HS-27A (cell line): ENCODE measurements around the gene SLC25A30.
"Not testable (repeated sequence)": the region's sequence is repeated elsewhere in the genome, so short reads cannot be mapped to it uniquely, and the experiment has no call there.

ENCODE experiments used
- DNase-seq: peaks from one replicate; pipeline ENCODE4 v3.0.0-alpha.2; 2012; ENCODE audit warnings: low read depth, missing footprints

Gene SLC25A30

DNA sequence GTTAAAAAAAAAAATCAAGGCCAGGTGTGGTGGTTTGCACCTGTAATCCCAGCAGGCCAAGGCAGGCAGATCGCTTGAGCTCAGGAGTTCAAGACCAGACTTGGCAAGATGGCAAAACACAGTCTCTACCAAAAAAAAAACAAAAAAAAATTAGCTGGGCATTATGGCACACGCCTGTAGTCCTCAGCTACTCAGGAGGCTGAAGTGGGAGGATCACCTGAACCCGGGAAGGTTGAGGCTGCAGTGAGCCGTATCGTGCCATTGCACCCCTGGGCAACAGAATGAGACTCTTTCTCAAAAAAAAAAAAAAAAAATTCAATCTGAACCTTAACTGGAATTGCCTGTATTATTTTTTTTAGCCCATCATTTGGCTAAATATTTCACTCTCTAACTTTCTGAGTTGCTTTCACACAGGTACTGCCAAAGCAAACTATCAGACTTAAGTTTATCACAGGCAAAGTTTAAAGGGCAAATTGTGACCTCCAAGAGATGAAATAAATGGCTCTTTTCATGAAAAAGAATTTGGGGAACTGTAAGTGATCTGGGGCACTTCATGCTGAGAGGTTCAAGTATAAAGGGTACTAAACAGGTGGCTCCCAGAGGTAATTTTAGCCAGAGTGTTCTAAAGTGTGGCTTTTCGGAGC, 14.7 kb upstream of the SLC25A30 start:
- DNase-seq: no peak

- DNase-seq: not testable (repeated sequence)
Measured at GRCh38 chr13:45426056-45426841, 8.1 kb upstream of the SLC25A30 start.

GRCh38 chr13:45422731-45423292, 4.6 kb upstream of the SLC25A30 start:
- no peak for DNase-seq

- no peak for DNase-seq
Measured at GRCh38 chr13:45419945-45420344, 1.8 kb upstream of the SLC25A30 start.

- not testable (repeated sequence) for DNase-seq
Measured at GRCh38 chr13:45419389-45419788, 1.2 kb upstream of the SLC25A30 start.

- no peak for DNase-seq
Measured at GRCh38 chr13:45416516-45417128, 1.6 kb downstream of the SLC25A30 start.

GRCh38 chr13:45415112-45415511, 3.1 kb downstream of the SLC25A30 start:
- no peak for DNase-seq

GRCh38 chr13:45413826-45414307, 4.3 kb downstream of the SLC25A30 start:
- DNase-seq: no peak

GRCh38 chr13:45412274-45413049, 5.7 kb downstream of the SLC25A30 start:
- no peak for DNase-seq

DNA sequence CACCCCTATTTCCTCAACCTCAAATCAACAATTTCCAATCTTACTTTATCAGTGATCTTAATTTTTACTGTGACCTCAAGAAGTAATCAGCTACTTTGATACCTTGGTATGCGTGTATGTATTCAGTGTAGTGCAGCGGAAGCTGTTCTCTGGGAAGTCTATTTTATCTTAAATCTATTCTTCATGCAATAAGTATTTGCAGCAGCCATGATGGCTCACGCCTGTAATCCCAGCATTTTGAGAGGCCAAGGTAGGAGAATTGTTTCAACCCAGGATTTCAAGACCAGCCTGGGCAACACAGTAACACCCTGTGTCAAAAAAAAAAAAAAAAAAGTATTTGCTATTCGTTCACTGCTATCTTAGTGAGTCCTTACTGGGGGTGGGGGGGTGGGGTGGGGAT, 6.5 kb downstream of the SLC25A30 start:
- DNase-seq: no peak

DNA sequence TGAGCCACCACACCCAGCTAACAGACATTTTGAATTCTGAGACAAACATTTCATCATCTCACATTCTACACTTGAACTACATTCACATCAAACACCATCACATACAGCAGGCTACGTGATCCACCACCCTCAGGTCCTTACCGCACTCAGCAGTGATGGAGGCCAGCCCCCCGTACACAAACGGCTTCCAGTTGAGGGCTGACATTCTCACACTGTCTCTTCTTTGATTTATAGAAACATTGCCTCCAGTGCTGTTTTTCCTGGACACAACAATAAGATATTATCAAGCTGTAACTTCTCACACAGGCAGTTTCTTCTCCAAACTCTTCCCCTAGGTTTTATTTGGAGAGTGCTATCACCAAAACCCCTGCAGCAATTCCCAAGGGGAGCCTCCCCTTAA, 7.0 kb downstream of the SLC25A30 start:
- DNase-seq: no peak

- DNase-seq: no peak
Measured at GRCh38 chr13:45410466-45410865, 7.7 kb downstream of the SLC25A30 start.

GRCh38 chr13:45410001-45410400, 8.2 kb downstream of the SLC25A30 start:
- no peak for DNase-seq

DNA sequence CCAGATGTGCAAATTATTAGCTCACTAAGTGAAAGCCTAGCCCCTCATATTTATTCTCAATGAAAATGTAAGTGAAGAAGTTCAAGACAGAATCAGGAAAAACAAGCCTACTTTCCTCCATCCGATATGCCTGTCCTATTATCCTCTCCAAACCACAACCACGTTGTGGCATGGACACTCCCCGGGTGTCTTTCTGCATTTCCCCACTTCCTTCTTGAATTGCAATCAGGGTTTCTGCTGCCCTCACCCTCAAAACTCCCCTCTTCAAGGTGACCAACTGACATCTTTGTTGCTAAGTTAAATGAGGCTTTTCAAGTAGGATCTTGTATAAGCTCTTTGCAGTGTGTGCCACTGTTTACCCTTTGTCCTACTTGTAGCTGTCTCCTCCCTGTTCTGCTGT, 11.8 kb downstream of the SLC25A30 start:
- no peak for DNase-seq

DNA sequence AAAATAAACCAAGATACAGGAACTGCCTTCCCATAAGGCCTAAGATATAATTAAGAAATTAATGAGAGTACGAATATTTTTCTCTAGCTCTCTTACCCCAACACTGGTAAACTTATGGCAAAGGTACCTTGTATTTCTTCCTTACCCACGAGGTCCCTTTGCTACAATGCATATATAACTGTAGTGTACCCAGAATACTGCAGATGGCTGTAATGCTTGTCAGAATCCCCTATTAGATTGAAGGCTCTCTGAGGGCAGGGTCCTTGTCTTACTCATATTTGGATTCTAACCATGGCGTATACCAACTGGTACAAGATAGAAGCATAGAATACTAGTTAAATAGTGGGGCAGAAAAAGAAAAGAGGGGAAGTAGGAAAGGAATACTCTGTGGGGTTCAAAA, 15.1 kb downstream of the SLC25A30 start:
- no peak for DNase-seq

- no peak for DNase-seq
Measured at GRCh38 chr13:45402641-45403040, 15.5 kb downstream of the SLC25A30 start.

- no peak for DNase-seq
Measured at GRCh38 chr13:45401314-45401713, 16.9 kb downstream of the SLC25A30 start.

DNA sequence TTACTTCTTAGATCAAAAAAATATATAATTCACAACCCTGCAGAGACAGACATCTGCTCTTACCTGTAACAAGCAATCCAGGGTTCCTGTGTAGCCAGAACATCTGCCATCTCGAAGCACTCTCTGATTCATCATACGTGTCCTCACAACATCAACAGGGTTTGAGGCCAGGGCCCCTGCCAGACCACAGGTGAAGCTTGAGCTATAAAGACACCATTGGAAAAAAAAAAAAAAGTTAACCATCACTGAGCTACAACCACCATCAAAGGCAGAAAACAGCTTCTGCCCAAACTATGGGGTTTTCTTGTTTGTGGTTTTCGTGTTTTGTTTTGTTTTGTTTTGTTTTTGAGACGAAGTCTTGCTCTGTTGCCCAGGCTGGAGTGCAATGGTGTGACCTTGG, 19.3 kb downstream of the SLC25A30 start:
- DNase-seq: no peak

DNA sequence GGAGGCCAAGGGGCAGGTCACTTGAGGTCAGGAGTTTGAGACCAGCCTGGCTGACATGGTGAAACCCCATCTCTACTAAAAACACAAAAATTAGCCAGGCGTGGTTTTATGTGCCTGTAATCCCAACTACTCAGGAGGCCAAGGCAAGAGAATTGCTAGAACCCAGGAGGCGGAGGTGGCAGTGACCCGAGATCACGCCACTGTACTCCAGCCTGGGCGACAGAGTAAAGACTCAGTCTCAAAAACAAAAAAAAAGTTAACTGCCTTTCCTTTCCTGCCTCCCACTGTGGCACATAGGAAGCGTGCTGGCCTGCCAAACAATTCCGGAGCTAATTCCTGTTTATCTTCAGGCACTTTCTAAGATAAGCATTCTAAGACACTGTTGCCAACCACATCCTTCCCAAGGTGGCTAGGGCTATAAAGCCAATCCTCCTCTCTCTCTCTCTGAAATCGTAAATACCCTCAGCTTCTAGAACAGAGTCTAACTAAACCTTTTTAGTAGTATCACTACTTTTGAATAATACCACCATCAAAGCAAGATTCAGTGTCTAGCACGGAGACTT, 21.6 kb downstream of the SLC25A30 start:
- no peak for DNase-seq

GRCh38 chr13:45393941-45394570, 24.1 kb downstream of the SLC25A30 start:
- no peak for DNase-seq

DNA sequence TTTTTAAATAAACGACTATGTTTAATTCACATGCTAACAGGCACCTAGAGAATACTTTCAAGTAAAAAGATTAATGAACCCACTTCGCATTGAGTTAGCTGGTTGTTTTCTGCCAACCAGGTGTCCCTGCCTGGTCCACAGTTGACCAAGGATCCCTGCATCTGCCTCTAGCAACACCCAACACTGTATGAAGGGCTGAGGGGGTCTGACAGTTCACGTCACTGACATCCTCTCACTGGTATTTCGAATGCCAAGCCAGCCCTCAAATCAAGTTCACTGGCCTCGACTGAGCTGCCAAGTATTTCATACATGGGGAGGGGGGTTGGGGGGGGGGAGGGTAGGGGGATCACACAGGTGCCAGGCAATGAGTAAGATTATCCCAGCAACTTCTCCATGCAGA, 25.4 kb downstream of the SLC25A30 start:
- DNase-seq: no peak
